GM12878 (cell line): ENCODE data around the gene PHOSPHO1. TPM values are rescaled to one million over a fixed set of nuclear protein-coding genes. Genes with fewer than 3 reads are reported as not detected.

Source experiments
- ATAC-seq: fragments of 200-7000 bp; cut with Tn5 transposase; 3 replicates; pipeline ENCODE4 v1.9.1; 2020; ENCODE audit warnings: mild to moderate bottlenecking, moderate library complexity
- BruUV-seq: library from RNA; stranded (reverse); fragments of 400-500 nt; replicated peaks from 2 replicates; lab custom pipeline; 2021; lab: Mats Ljungman, UMichigan
- CTCF ChIA-PET: fragments of 300-600 bp; sonication (Branson Sonifier 250); formaldehyde crosslinking; extraction: SDS; loops from one replicate; lab custom pipeline; 2021; ENCODE audit warnings: inconsistent platforms; lab: Yijun Ruan, JAX
- POLR2A ChIA-PET: fragments of 350-600 bp; formaldehyde crosslinking; extraction: SDS; loops from one replicate; lab custom pipeline; 2021; ENCODE audit warnings: inconsistent platforms; lab: Charles Lee
- RAD21 ChIA-PET: fragments of 300-600 bp; sonication (Branson Sonifier 250); formaldehyde crosslinking; loops from one replicate; lab custom pipeline; 2023; ENCODE audit warnings: antibody characterized with exemption; ENCODE audit not compliant: unreplicated experiment; lab: Charles Lee
- SMC1A ChIA-PET: fragments of 300-600 bp; sonication (Branson Sonifier 250); formaldehyde crosslinking; loops from one replicate; lab custom pipeline; 2023; ENCODE audit not compliant: unreplicated experiment, uncharacterized antibody; lab: Charles Lee
- DNase-seq: peaks from one replicate; pipeline ENCODE4 v3.0.0-alpha.2; 2011; ENCODE audit warnings: low read depth, low spot score
- FAIRE-seq: peaks from 3 replicates; lab custom pipeline; 2011; peaks lifted over from hg19 to GRCh38; lab: Jason Lieb, UNC
- H2AFZ ChIP-seq: 2 replicates; pipeline ENCODE4 v1.6.0; 2011; ENCODE audit warnings: low read depth, low read length, control low read depth; ENCODE audit not compliant: control insufficient read depth
- H3K27ac ChIP-seq: 2 replicates; pipeline ENCODE4 v1.5.1; 2011; ENCODE audit warnings: control low read depth; ENCODE audit not compliant: control insufficient read depth, insufficient read depth
- H3K27me3 ChIP-seq, 2 experiments: replicated peaks in 1 of 2; 2 replicates each; pipeline versions ENCODE4 v1.6.0 to v1.6.1; 2011; ENCODE audit warnings: low read length in 1 of 2; ENCODE audit not compliant: control insufficient read depth in 2 of 2, insufficient read depth in 2 of 2
- H3K36me3 ChIP-seq, 2 experiments: 2 replicates each; pipeline ENCODE4 v1.5.1; 2011; ENCODE audit warnings: low read length in 1 of 2; ENCODE audit not compliant: control insufficient read depth in 2 of 2, insufficient read depth in 2 of 2
- H3K4me1 ChIP-seq: 2 replicates; pipeline ENCODE4 v1.6.1; 2011; ENCODE audit warnings: mild to moderate bottlenecking, low read length, moderate library complexity, mixed read lengths; ENCODE audit not compliant: control insufficient read depth, insufficient read depth
- H3K4me2 ChIP-seq: 2 replicates; pipeline ENCODE4 v1.6.0; 2011; ENCODE audit warnings: control low read depth; ENCODE audit not compliant: control insufficient read depth, insufficient read depth
- H3K4me3 ChIP-seq: fragments of 200-600 bp; sonication (generic); 2 replicates; pipeline ENCODE4 v1.5.1; 2016
- H3K79me2 ChIP-seq: 2 replicates; pipeline ENCODE4 v1.6.0; 2011; ENCODE audit warnings: low read length; ENCODE audit not compliant: control insufficient read depth, insufficient read depth
- H3K9ac ChIP-seq: 2 replicates; pipeline ENCODE4 v1.8.0; 2011; ENCODE audit warnings: low read length, control low read depth, mixed read lengths; ENCODE audit not compliant: control insufficient read depth, insufficient read depth
- H3K9me3 ChIP-seq: replicated peaks from 3 replicates; pipeline ENCODE4 v1.5.1; 2011; ENCODE audit warnings: mild to moderate bottlenecking, low read length; ENCODE audit not compliant: control insufficient read depth, insufficient read depth
- H4K20me1 ChIP-seq: 2 replicates; pipeline ENCODE4 v1.6.0; 2011; ENCODE audit not compliant: control insufficient read depth, insufficient read depth
- BCL11A ChIP-seq: IDR thresholded peaks from 2 replicates; pipeline ENCODE4 v1.6.1; 2011; ENCODE audit warnings: low read depth, low read length
- EGR1 ChIP-seq, 2 experiments: IDR thresholded peaks; 1 replicate in 1 of 2; 2 replicates in 1 of 2; pipeline ENCODE4 v1.6.1; 2011 to 2012; ENCODE audit warnings: low read depth in 2 of 2, low read length in 2 of 2, borderline replicate concordance in 1 of 2, mild to moderate bottlenecking in 1 of 2, moderate library complexity in 1 of 2
- FOS ChIP-seq: IDR thresholded peaks from 3 replicates; pipeline ENCODE4 v1.6.1; 2011; ENCODE audit warnings: borderline replicate concordance; ENCODE audit not compliant: insufficient read length; ENCODE audit errors: extremely low read depth
- NR2C1 ChIP-seq: fragments of 450-650 bp; IDR thresholded peaks from 2 replicates; pipeline ENCODE4 v1.6.1; 2017; ENCODE audit warnings: antibody characterized with exemption, mild to moderate bottlenecking, moderate library complexity
- PAX8 ChIP-seq: fragments of 450-650 bp; IDR thresholded peaks from 2 replicates; pipeline ENCODE4 v1.6.1; 2017; ENCODE audit warnings: mild to moderate bottlenecking, moderate library complexity
- SMC3 ChIP-seq: IDR thresholded peaks from 2 replicates; pipeline ENCODE4 v1.6.1; 2011; ENCODE audit warnings: low read length, improper control_type of control experiment, borderline replicate concordance
- SREBF1 ChIP-seq: IDR thresholded peaks from 2 replicates; pipeline ENCODE4 v1.6.1; 2012; ENCODE audit warnings: mild to moderate bottlenecking, low read length
- SUZ12 ChIP-seq: fragments of 200-600 bp; sonication (generic); IDR thresholded peaks from one replicate; pipeline ENCODE4 v1.6.1; 2018; ENCODE audit warnings: antibody characterized with exemption, mild to moderate bottlenecking; ENCODE audit not compliant: unreplicated experiment
- TCF3 ChIP-seq: IDR thresholded peaks from 2 replicates; pipeline ENCODE4 v1.6.1; 2012; ENCODE audit warnings: low read depth, mild to moderate bottlenecking, low read length, borderline replicate concordance; ENCODE audit not compliant: insufficient read depth
- YY1 ChIP-seq: IDR thresholded peaks from 2 replicates; pipeline ENCODE4 v1.6.1; 2011; ENCODE audit warnings: low read depth, mild to moderate bottlenecking, low read length
- WGBS: methylation state at CpG from one replicate; pipeline ENCODE4 v1.1.6; 2016; ENCODE audit warnings: low lambda C conversion rate; ENCODE audit not compliant: insufficient replicate concordance, insufficient coverage; ENCODE audit errors: missing lambda C conversion rate; 5-methylcytosine and 5-hydroxymethylcytosine counted together
- in situ Hi-C: fragments of 300-500 bp; cut with MboI; formaldehyde crosslinking; loops from 9 replicates; pipeline ENCODE4 v1.14.3; 2018; ENCODE audit warnings: mixed read lengths
- intact Hi-C: fragments of 100-400 bp; cut with micrococcal nuclease; formaldehyde crosslinking; loops from one replicate; pipeline ENCODE4 v1.14.2; 2022; ENCODE audit not compliant: unreplicated experiment
- polyA plus RNA-seq, 11 experiments: library from polyadenylated mRNA; depleted of rRNA in 4 of 11; unstranded in 6 of 11; stranded (reverse) in 5 of 11; fragments of >200 nt; fragmentation: Nextera tagmentation in 4 of 11; fragmentation: Illumina TruSeq in 1 of 11; extraction: Ambion mirVana in 4 of 11; extraction: Trizol in 1 of 11; gene quantifications; 1 replicate in 1 of 11; 2 replicates in 10 of 11; pipeline versions ENCODE4 v1.2.1 to v1.2.3, GENCODE V29; 2011 to 2016; ENCODE audit warnings: inconsistent platforms in 2 of 11, missing spikeins in 2 of 11, low read depth in 1 of 11
- total RNA-seq, 4 experiments: library from RNA; depleted of rRNA in 3 of 4; stranded (reverse); fragments of >200 nt in 3 of 4; fragmentation: Illumina TruSeq in 1 of 4; extraction: Trizol in 1 of 4; gene quantifications; 2 replicates each; pipeline versions ENCODE4 v1.2.1 to v1.2.3, GENCODE V29; 2013 to 2021
- TF ChIP-seq, protein P1 (sequence below): fragments of 450-650 bp; formaldehyde crosslinking; IDR thresholded peaks from 2 replicates; pipeline ENCODE4 v1.4.0; 2020; ENCODE audit warnings: mild to moderate bottlenecking, moderate library complexity
- TF ChIP-seq, protein P2 (sequence below): fragments of 450-650 bp; IDR thresholded peaks from 2 replicates; pipeline ENCODE4 v1.6.1; 2014; ENCODE audit warnings: mild to moderate bottlenecking
- TF ChIP-seq, protein P3 (sequence below): fragments of 150-350 bp; IDR thresholded peaks from 2 replicates; pipeline ENCODE4 v1.6.1; 2014; ENCODE audit warnings: mild to moderate bottlenecking, low read depth, low read length
- TF ChIP-seq, protein P4 (sequence below): IDR thresholded peaks from 2 replicates; pipeline ENCODE4 v1.6.1; 2012; ENCODE audit warnings: mild to moderate bottlenecking, low read depth, low read length

Gene PHOSPHO1
- total and polyA plus RNA-seq, 10 of the 15 experiments (the other 5 are each of a cell fraction or from before 2014, with no cell fraction given): 0.03 to 1.5 (median 0.16) TPM; not detected in 2

DNA sequence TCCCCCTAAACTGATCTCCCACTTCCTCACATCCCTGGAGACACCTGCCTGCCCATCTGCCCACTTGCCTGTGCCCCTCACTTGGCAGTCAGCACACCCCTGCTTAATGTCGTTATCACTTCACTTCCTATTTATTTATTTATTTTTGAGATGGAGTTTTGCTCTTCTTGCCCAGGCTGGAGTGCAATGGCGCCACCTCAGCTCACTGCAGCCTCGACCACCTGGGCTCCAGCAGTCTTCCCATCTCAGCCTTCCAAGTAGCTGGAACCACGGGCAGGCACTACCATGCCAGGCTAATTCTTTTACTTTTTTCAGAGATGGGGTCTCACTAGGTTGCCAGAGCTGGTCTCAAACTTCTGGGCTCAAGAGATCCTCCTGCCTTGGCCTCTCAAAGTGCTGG is 23.5 kb upstream of the PHOSPHO1 start:
- Histone ChIP-seq H3K36me3 (no peaks in the 10 kb centered on the region), H3K9ac (no peak overlapping the region), H3K9me3 (no peaks in the 10 kb centered on the region), H3K4me3 (no peak overlapping the region), H4K20me1 (no peaks in the 10 kb centered on the region), H3K4me1 (no peaks in the 10 kb centered on the region), H3K27ac (no peak overlapping the region), H3K79me2 (no peaks in the 10 kb centered on the region), H3K4me2 (no peak overlapping the region), H2AFZ (no peak overlapping the region), H3K27me3 (peaks cover 0 to 2% of the 10 kb centered on the region in 2 experiments; a peak in 2 of 4 replicates)
- FAIRE-seq: no peak
- 28% methylated on average over 4 of the region's 4 CpGs for WGBS
- POLR2A ChIA-PET: interaction anchor here (0.7 kb wide), 1 partner anchor 185 kb away, joined by 8 read pairs; no protein-coding TSS in a partner anchor
- intact Hi-C loops: no loop called here
- no peak for ATAC-seq
- CTCF ChIA-PET: interaction anchor here (1.0 kb wide), 1 partner anchor 114 kb away, joined by 3 read pairs; no protein-coding TSS in a partner anchor
- RAD21 ChIA-PET: interaction anchor here (1.4 kb wide), 1 partner anchor 62 kb away, joined by 3 read pairs; no protein-coding TSS in a partner anchor
- SMC1A ChIA-PET: no interaction called here
- no peak for DNase-seq
- BruUV-seq: no TSS peak
- in situ Hi-C loops: no loop called here
- TF ChIP-seq TCF3 (no peak), SUZ12 (no peak), BCL11A (no peak), EGR1 (IDR thresholded peaks at IDR 0.05; ENCODE audit: borderline replicate concordance in 1 of 2, low read depth in 2 of 2, low read length in 2 of 2) (no peak), PAX8 (no peak), FOS (no peak), NR2C1 (no peak), SREBF1 (no peak), SMC3 (no peak), YY1 (no peak)
- TF ChIP-seq, protein P1, sequence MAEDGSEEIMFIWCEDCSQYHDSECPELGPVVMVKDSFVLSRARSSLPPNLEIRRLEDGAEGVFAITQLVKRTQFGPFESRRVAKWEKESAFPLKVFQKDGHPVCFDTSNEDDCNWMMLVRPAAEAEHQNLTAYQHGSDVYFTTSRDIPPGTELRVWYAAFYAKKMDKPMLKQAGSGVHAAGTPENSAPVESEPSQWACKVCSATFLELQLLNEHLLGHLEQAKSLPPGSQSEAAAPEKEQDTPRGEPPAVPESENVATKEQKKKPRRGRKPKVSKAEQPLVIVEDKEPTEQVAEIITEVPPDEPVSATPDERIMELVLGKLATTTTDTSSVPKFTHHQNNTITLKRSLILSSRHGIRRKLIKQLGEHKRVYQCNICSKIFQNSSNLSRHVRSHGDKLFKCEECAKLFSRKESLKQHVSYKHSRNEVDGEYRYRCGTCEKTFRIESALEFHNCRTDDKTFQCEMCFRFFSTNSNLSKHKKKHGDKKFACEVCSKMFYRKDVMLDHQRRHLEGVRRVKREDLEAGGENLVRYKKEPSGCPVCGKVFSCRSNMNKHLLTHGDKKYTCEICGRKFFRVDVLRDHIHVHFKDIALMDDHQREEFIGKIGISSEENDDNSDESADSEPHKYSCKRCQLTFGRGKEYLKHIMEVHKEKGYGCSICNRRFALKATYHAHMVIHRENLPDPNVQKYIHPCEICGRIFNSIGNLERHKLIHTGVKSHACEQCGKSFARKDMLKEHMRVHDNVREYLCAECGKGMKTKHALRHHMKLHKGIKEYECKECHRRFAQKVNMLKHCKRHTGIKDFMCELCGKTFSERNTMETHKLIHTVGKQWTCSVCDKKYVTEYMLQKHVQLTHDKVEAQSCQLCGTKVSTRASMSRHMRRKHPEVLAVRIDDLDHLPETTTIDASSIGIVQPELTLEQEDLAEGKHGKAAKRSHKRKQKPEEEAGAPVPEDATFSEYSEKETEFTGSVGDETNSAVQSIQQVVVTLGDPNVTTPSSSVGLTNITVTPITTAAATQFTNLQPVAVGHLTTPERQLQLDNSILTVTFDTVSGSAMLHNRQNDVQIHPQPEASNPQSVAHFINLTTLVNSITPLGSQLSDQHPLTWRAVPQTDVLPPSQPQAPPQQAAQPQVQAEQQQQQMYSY: no peak
- TF ChIP-seq, protein P2, sequence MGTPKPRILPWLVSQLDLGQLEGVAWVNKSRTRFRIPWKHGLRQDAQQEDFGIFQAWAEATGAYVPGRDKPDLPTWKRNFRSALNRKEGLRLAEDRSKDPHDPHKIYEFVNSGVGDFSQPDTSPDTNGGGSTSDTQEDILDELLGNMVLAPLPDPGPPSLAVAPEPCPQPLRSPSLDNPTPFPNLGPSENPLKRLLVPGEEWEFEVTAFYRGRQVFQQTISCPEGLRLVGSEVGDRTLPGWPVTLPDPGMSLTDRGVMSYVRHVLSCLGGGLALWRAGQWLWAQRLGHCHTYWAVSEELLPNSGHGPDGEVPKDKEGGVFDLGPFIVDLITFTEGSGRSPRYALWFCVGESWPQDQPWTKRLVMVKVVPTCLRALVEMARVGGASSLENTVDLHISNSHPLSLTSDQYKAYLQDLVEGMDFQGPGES: no peak
- TF ChIP-seq, protein P3, sequence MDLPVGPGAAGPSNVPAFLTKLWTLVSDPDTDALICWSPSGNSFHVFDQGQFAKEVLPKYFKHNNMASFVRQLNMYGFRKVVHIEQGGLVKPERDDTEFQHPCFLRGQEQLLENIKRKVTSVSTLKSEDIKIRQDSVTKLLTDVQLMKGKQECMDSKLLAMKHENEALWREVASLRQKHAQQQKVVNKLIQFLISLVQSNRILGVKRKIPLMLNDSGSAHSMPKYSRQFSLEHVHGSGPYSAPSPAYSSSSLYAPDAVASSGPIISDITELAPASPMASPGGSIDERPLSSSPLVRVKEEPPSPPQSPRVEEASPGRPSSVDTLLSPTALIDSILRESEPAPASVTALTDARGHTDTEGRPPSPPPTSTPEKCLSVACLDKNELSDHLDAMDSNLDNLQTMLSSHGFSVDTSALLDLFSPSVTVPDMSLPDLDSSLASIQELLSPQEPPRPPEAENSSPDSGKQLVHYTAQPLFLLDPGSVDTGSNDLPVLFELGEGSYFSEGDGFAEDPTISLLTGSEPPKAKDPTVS: no peak
- TF ChIP-seq, protein P4, sequence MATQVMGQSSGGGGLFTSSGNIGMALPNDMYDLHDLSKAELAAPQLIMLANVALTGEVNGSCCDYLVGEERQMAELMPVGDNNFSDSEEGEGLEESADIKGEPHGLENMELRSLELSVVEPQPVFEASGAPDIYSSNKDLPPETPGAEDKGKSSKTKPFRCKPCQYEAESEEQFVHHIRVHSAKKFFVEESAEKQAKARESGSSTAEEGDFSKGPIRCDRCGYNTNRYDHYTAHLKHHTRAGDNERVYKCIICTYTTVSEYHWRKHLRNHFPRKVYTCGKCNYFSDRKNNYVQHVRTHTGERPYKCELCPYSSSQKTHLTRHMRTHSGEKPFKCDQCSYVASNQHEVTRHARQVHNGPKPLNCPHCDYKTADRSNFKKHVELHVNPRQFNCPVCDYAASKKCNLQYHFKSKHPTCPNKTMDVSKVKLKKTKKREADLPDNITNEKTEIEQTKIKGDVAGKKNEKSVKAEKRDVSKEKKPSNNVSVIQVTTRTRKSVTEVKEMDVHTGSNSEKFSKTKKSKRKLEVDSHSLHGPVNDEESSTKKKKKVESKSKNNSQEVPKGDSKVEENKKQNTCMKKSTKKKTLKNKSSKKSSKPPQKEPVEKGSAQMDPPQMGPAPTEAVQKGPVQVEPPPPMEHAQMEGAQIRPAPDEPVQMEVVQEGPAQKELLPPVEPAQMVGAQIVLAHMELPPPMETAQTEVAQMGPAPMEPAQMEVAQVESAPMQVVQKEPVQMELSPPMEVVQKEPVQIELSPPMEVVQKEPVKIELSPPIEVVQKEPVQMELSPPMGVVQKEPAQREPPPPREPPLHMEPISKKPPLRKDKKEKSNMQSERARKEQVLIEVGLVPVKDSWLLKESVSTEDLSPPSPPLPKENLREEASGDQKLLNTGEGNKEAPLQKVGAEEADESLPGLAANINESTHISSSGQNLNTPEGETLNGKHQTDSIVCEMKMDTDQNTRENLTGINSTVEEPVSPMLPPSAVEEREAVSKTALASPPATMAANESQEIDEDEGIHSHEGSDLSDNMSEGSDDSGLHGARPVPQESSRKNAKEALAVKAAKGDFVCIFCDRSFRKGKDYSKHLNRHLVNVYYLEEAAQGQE: no peak
